AG04449 (cell line): ENCODE results near the gene GNRH2.

ENCODE experiments used
- CTCF ChIA-PET: fragments of 350-600 bp; formaldehyde crosslinking; extraction: SDS; loops from one replicate; lab custom pipeline; 2021; ENCODE audit warnings: antibody characterized with exemption; lab: Yijun Ruan, JAX
- POLR2A ChIA-PET: fragments of 400-600, 350-600 bp; formaldehyde crosslinking; extraction: SDS; loops from one replicate; lab custom pipeline; 2020; ENCODE audit warnings: antibody characterized with exemption, inconsistent platforms; lab: Yijun Ruan, JAX
- DNase-seq: peaks from one replicate; pipeline ENCODE4 v3.0.0-alpha.2; 2010; ENCODE audit warnings: low read depth, low spot score
- H3K4me3 ChIP-seq: 2 replicates; pipeline ENCODE4 v1.5.1; 2011; ENCODE audit warnings: low read depth, mild to moderate bottlenecking, control low read depth, low read length
- CTCF ChIP-seq: IDR thresholded peaks from one replicate; pipeline ENCODE4 v1.5.1; 2011; ENCODE audit warnings: mild to moderate bottlenecking, moderate library complexity, low read length, control low read depth, inconsistent platforms; ENCODE audit not compliant: insufficient read depth; ENCODE audit errors: missing control alignments

Gene GNRH2

GRCh38 chr20:3044336-3044965 lies 1.0 kb downstream of the GNRH2 start:
- H3K4me3 ChIP-seq, result no peak overlapping the region
- ChIA-PET POLR2A (no interaction called here), CTCF (interaction anchor here (2.4 kb wide), 1 partner anchor 9 kb away, joined by 9 read pairs; no protein-coding TSS in a partner anchor)
- TF ChIP-seq CTCF, result no peak
- no peak for DNase-seq

- H3K4me3 ChIP-seq, result peak overlapping the region; percentile 75
- peak; percentile 46 for DNase-seq
- CTCF ChIA-PET, result interaction anchor here (0.7 kb wide), 1 partner anchor 12 kb away, joined by 4 read pairs; no protein-coding TSS in a partner anchor
- POLR2A ChIA-PET, result interaction anchor here (0.6 kb wide), 1 partner anchor 269 kb away, joined by 3 read pairs; no protein-coding TSS in a partner anchor
- no peak for TF ChIP-seq CTCF
Observed at GRCh38 chr20:3045042-3045815, 1.8 kb downstream of the GNRH2 start.

- DNase-seq, result peak; percentile 14
- no peak for TF ChIP-seq CTCF
- ChIA-PET CTCF (interaction anchor here (0.7 kb wide), 1 partner anchor 13 kb away, joined by 4 read pairs; no protein-coding TSS in a partner anchor), POLR2A (interaction anchor here (1.0 kb wide), 1 partner anchor 84 kb away, joined by 3 read pairs; no protein-coding TSS in a partner anchor)
- H3K4me3 ChIP-seq, result peak within 1 kb of the TSS; percentile 75
Observed at GRCh38 chr20:3045816-3046676, 2.6 kb downstream of the GNRH2 start, which contains the start of gene MRPS26. MRPS26 (plus strand) TSS chr20:3046052; CDS start chr20:3046069, 17 bp downstream.

- no peak for TF ChIP-seq CTCF
- POLR2A ChIA-PET, result interaction anchor here (1.0 kb wide), 1 partner anchor 83 kb away, joined by 3 read pairs; no protein-coding TSS in a partner anchor
- CTCF ChIA-PET, result no interaction called here
- DNase-seq, result no peak
- peak overlapping the region; percentile 75 for H3K4me3 ChIP-seq
Observed at GRCh38 chr20:3046677-3047462, 3.4 kb downstream of the GNRH2 start.

- peak overlapping the region; percentile 6; the same call in 1 of the 2 replicates for H3K4me3 ChIP-seq
- ChIA-PET CTCF (no interaction called here), POLR2A (no interaction called here)
- TF ChIP-seq CTCF, result no peak
- DNase-seq, result no peak
Observed at GRCh38 chr20:3047486-3048419, 4.3 kb downstream of the GNRH2 start.
